H1 (cell line): Measurements from ENCODE around the gene CACNA2D1. TPM values are rescaled to one million over a fixed set of nuclear protein-coding genes. Genes with fewer than 3 reads are reported as not detected.

Experiments
- CTCF ChIA-PET: fragments of 300-600 bp; sonication (Branson Sonifier 250); formaldehyde crosslinking; loops from one replicate; lab custom pipeline; 2021; ENCODE audit not compliant: partially characterized antibody; lab: Charles Lee
- POLR2A ChIA-PET: fragments of 300-600 bp; sonication (Branson Sonifier 250); formaldehyde crosslinking; loops from one replicate; lab custom pipeline; 2021; ENCODE audit warnings: inconsistent platforms; ENCODE audit not compliant: partially characterized antibody; lab: Charles Lee
- DNase-seq, 2 experiments: peaks; one replicate each; pipeline versions ENCODE4 v3.0.0 to v3.0.0-alpha.2; 2010 to 2022; ENCODE audit warnings: low spot score in 2 of 2, low read depth in 1 of 2, mixed read lengths in 1 of 2
- FAIRE-seq: peaks from 2 replicates; lab custom pipeline; 2011; peaks lifted over from hg19 to GRCh38; lab: Jason Lieb, UNC
- H2AFZ ChIP-seq: 2 replicates; pipeline ENCODE4 v1.8.1; 2012; ENCODE audit warnings: low read length, inconsistent platforms
- H2AK5ac ChIP-seq: 2 replicates; pipeline ENCODE4 v1.6.1; 2013; ENCODE audit warnings: low read depth, low read length
- H2BK120ac ChIP-seq: replicated peaks from 2 replicates; pipeline ENCODE3; 2013; ENCODE audit warnings: low read depth, low read length, inconsistent platforms
- H2BK12ac ChIP-seq: 2 replicates; pipeline ENCODE4 v1.6.1; 2013; ENCODE audit warnings: low read depth, low read length
- H2BK15ac ChIP-seq: 2 replicates; pipeline ENCODE4 v1.6.1; 2013; ENCODE audit warnings: low read length
- H2BK20ac ChIP-seq: 2 replicates; pipeline ENCODE4 v1.6.1; 2013; ENCODE audit warnings: low read length
- H2BK5ac ChIP-seq: 2 replicates; pipeline ENCODE4 v1.6.1; 2013; ENCODE audit warnings: low read depth, low read length
- H3K14ac ChIP-seq: 2 replicates; pipeline ENCODE4 v1.6.1; 2013; ENCODE audit warnings: inconsistent platforms; ENCODE audit not compliant: insufficient read length
- H3K18ac ChIP-seq: 2 replicates; pipeline ENCODE4 v1.6.1; 2013; ENCODE audit warnings: low read length; ENCODE audit errors: extremely low read depth
- H3K23ac ChIP-seq: 2 replicates; pipeline ENCODE4 v1.6.1; 2013; ENCODE audit warnings: inconsistent platforms; ENCODE audit not compliant: insufficient read length
- H3K23me2 ChIP-seq: 2 replicates; pipeline ENCODE4 v1.6.1; 2013; ENCODE audit warnings: low read depth, low read length
- H3K27ac ChIP-seq: 2 replicates; pipeline ENCODE4 v1.6.1; 2011; ENCODE audit warnings: low read depth, low read length, inconsistent platforms
- H3K27me3 ChIP-seq, 4 experiments: replicated peaks in 1 of 4; 1 replicate in 1 of 4; 2 replicates in 3 of 4; pipeline versions ENCODE4 v1.6.1 to v1.8.1; 2011 to 2013; ENCODE audit warnings: low read length in 3 of 4, mild to moderate bottlenecking in 3 of 4, inconsistent platforms in 2 of 4, mixed read lengths in 2 of 4, moderate library complexity in 1 of 4; ENCODE audit not compliant: control insufficient read depth in 3 of 4, insufficient read depth in 3 of 4; ENCODE audit errors: extremely low read depth in 1 of 4
- H3K36me3 ChIP-seq, 4 experiments: 2 replicates each; pipeline versions ENCODE4 v1.6.1 to v1.8.1; 2011 to 2013; ENCODE audit warnings: mild to moderate bottlenecking in 4 of 4, low read length in 3 of 4, moderate library complexity in 2 of 4, control low read depth in 1 of 4, inconsistent platforms in 1 of 4; ENCODE audit not compliant: insufficient read depth in 4 of 4, control insufficient read depth in 2 of 4
- H3K4ac ChIP-seq: replicated peaks from 2 replicates; pipeline ENCODE3; 2013; ENCODE audit warnings: low read length, low read depth, mixed read lengths, inconsistent platforms; ENCODE audit not compliant: insufficient read length
- H3K4me1 ChIP-seq, 4 experiments: replicated peaks in 1 of 4; 1 replicate in 1 of 4; 2 replicates in 3 of 4; pipeline versions ENCODE4 v1.6.1 to v1.8.1; 2011 to 2013; ENCODE audit warnings: low read length in 3 of 4, inconsistent platforms in 2 of 4, mixed read lengths in 1 of 4; ENCODE audit not compliant: insufficient read depth in 4 of 4, control insufficient read depth in 3 of 4
- H3K4me2 ChIP-seq, 2 experiments: 2 replicates each; pipeline versions ENCODE4 v1.6.1 to v1.8.1; 2011 to 2013; ENCODE audit warnings: low read depth in 2 of 2, low read length in 2 of 2, control low read depth in 1 of 2, inconsistent platforms in 1 of 2, mild to moderate bottlenecking in 1 of 2; ENCODE audit not compliant: insufficient read depth in 1 of 2
- H3K4me3 ChIP-seq, 4 experiments: fragments of 200-600, 300-600 bp in 1 of 4; sonication (generic), shearing (Covaris generic), sonication (Bioruptor Twin) in 1 of 4; 2 replicates each; pipeline versions ENCODE4 v1.5.1 to v1.8.1; 2011 to 2016; ENCODE audit warnings: low read length in 4 of 4, low read depth in 3 of 4, control low read depth in 2 of 4, inconsistent platforms in 2 of 4, mild to moderate bottlenecking in 2 of 4, mixed read lengths in 1 of 4, moderate library complexity in 1 of 4; ENCODE audit not compliant: insufficient read depth in 2 of 4; ENCODE audit errors: extremely low read depth in 1 of 4
- H3K56ac ChIP-seq: replicated peaks from 2 replicates; pipeline ENCODE3; 2013; ENCODE audit warnings: low read depth, mild to moderate bottlenecking, mixed read lengths, low read length, inconsistent platforms; ENCODE audit not compliant: insufficient read length
- H3K79me1 ChIP-seq: 2 replicates; pipeline ENCODE4 v1.6.1; 2013; ENCODE audit warnings: low read depth, low read length, control low read depth
- H3K79me2 ChIP-seq, 2 experiments: 2 replicates each; pipeline versions ENCODE4 v1.6.1 to v1.8.1; 2012 to 2013; ENCODE audit warnings: low read length in 2 of 2, mild to moderate bottlenecking in 2 of 2, inconsistent platforms in 1 of 2; ENCODE audit not compliant: insufficient read depth in 2 of 2, control insufficient read depth in 1 of 2
- H3K9ac ChIP-seq, 4 experiments: replicated peaks in 1 of 4; 1 replicate in 1 of 4; 2 replicates in 3 of 4; pipeline versions ENCODE4 v1.6.1 to v1.8.1; 2011 to 2013; ENCODE audit warnings: low read depth in 3 of 4, low read length in 3 of 4, control low read depth in 2 of 4, mild to moderate bottlenecking in 2 of 4, moderate library complexity in 2 of 4, inconsistent platforms in 1 of 4; ENCODE audit errors: extremely low read depth in 1 of 4
- H3K9me3 ChIP-seq, 2 experiments: 2 replicates each; pipeline versions ENCODE4 v1.6.1 to v1.8.1; 2012 to 2013; ENCODE audit warnings: mild to moderate bottlenecking in 2 of 2, moderate library complexity in 2 of 2, control low read depth in 1 of 2, inconsistent platforms in 1 of 2, low read depth in 1 of 2, low read length in 1 of 2, mixed read lengths in 1 of 2; ENCODE audit not compliant: insufficient read depth in 2 of 2
- H4K20me1 ChIP-seq, 2 experiments: replicated peaks in 1 of 2; 2 replicates each; pipeline versions ENCODE3 to v1.8.1; 2011 to 2013; ENCODE audit warnings: inconsistent platforms in 2 of 2, low read length in 2 of 2, mild to moderate bottlenecking in 1 of 2; ENCODE audit not compliant: insufficient read depth in 2 of 2, control insufficient read depth in 1 of 2
- H4K5ac ChIP-seq: 2 replicates; pipeline ENCODE4 v1.6.1; 2013; ENCODE audit warnings: low read length, low read depth, mixed read lengths, inconsistent platforms; ENCODE audit not compliant: insufficient read length
- H4K8ac ChIP-seq: 2 replicates; pipeline ENCODE4 v1.8.0; 2013; ENCODE audit warnings: mild to moderate bottlenecking, moderate library complexity, low read length, inconsistent platforms; ENCODE audit not compliant: insufficient read depth; ENCODE audit errors: extremely low read depth
- H4K91ac ChIP-seq: replicated peaks from 2 replicates; pipeline ENCODE3; 2013; ENCODE audit warnings: low read length, mixed read lengths, inconsistent platforms; ENCODE audit not compliant: insufficient read length
- BACH1 ChIP-seq: IDR thresholded peaks from 2 replicates; pipeline ENCODE4 v1.6.1; 2012; ENCODE audit warnings: low read length, improper control_type of control experiment
- CHD2 ChIP-seq: IDR thresholded peaks from 2 replicates; pipeline ENCODE4 v1.6.1; 2012; ENCODE audit warnings: low read length, improper control_type of control experiment
- EP300 ChIP-seq, 2 experiments: IDR thresholded peaks; 1 replicate in 1 of 2; 2 replicates in 1 of 2; pipeline ENCODE4 v1.6.1; 2011 to 2012; ENCODE audit warnings: low read depth in 2 of 2, low read length in 2 of 2, mild to moderate bottlenecking in 2 of 2, borderline replicate concordance in 1 of 2, inconsistent platforms in 1 of 2, moderate library complexity in 1 of 2
- MAFK ChIP-seq: IDR thresholded peaks from 2 replicates; pipeline ENCODE4 v1.6.1; 2012; ENCODE audit warnings: low read depth, mild to moderate bottlenecking, improper control_type of control experiment, low read length
- POLR2A ChIP-seq, 2 experiments: IDR thresholded peaks; 1 replicate in 1 of 2; 2 replicates in 1 of 2; pipeline ENCODE4 v1.6.1; 2011; ENCODE audit warnings: low read depth in 2 of 2, low read length in 2 of 2, mild to moderate bottlenecking in 2 of 2; ENCODE audit errors: control extremely low read depth in 1 of 2
- POU5F1 ChIP-seq: IDR thresholded peaks from 2 replicates; pipeline ENCODE4 v1.6.1; 2011; ENCODE audit warnings: low read depth, mild to moderate bottlenecking, low read length, moderate library complexity
- RFX5 ChIP-seq: IDR thresholded peaks from 2 replicates; pipeline ENCODE4 v1.6.1; 2011; ENCODE audit warnings: low read depth, low read length, improper control_type of control experiment, borderline replicate concordance
- RNF2 ChIP-seq: fragments of 200-900, 300-1000 bp; sonication (generic); IDR thresholded peaks from 2 replicates; pipeline ENCODE4 v1.7.1; 2016; ENCODE audit warnings: borderline replicate concordance, low read depth, mild to moderate bottlenecking, antibody characterized with exemption, low read length; ENCODE audit not compliant: poor library complexity, severe bottlenecking; ENCODE audit errors: missing control alignments
- SP4 ChIP-seq: IDR thresholded peaks from 2 replicates; pipeline ENCODE4 v1.6.1; 2012; ENCODE audit warnings: low read length, inconsistent platforms
- TCF12 ChIP-seq: IDR thresholded peaks from 2 replicates; pipeline ENCODE4 v1.6.1; 2011; ENCODE audit warnings: low read depth, mild to moderate bottlenecking, low read length
- ZNF274 ChIP-seq: IDR thresholded peaks from 2 replicates; pipeline ENCODE4 v1.7.0; 2012; ENCODE audit warnings: low read length, borderline replicate concordance; ENCODE audit errors: extremely low read depth
- WGBS, 2 experiments: shearing (Covaris generic) in 1 of 2; methylation state at CpG; one replicate each; pipeline versions ENCODE4 v1.1.6 to v1.1.7; 2013 to 2015; ENCODE audit warnings: low lambda C conversion rate in 2 of 2, mixed read lengths in 2 of 2, inconsistent platforms in 1 of 2, low coverage in 1 of 2, missing lambda C conversion rate in 1 of 2; ENCODE audit not compliant: insufficient replicate concordance in 2 of 2, insufficient coverage in 1 of 2, insufficient read length in 1 of 2; ENCODE audit errors: extremely low coverage in 1 of 2, missing lambda C conversion rate in 1 of 2; 5-methylcytosine and 5-hydroxymethylcytosine counted together
- polyA plus RNA-seq, 7 experiments: library from polyadenylated mRNA; depleted of rRNA in 3 of 7; stranded (reverse) in 5 of 7; unstranded in 2 of 7; fragments of >200 nt in 5 of 7; fragments of 200-250 nt in 2 of 7; gene quantifications; 1 replicate in 5 of 7; 2 replicates in 1 of 7; 4 replicates in 1 of 7; pipeline versions ENCODE4 v1.2.1 to v1.2.3, GENCODE V29; 2011 to 2013; ENCODE audit warnings: missing spikeins in 2 of 7, mixed read lengths in 2 of 7
- total RNA-seq: library from RNA; stranded (reverse); fragmentation: NEBNext Ultra II Directional; extraction: Animal tissue kit (Norgen Biotek cat#: 25700); gene quantifications from 2 replicates; pipeline ENCODE4 v1.2.1, GENCODE V29; 2021
- TF ChIP-seq, protein P1 (sequence below): IDR thresholded peaks from 2 replicates; pipeline ENCODE4 v1.6.1; 2012; ENCODE audit warnings: inconsistent platforms
- TF ChIP-seq, protein P2 (sequence below): IDR thresholded peaks from 2 replicates; pipeline ENCODE4 v1.6.1; 2012; ENCODE audit warnings: low read length, inconsistent platforms

The CACNA2D1 gene
- total and polyA plus RNA-seq, 2 of the 8 experiments (the other 6 are each of a cell fraction or from before 2014, with no cell fraction given): 4.3 to 27.3 TPM

DNA sequence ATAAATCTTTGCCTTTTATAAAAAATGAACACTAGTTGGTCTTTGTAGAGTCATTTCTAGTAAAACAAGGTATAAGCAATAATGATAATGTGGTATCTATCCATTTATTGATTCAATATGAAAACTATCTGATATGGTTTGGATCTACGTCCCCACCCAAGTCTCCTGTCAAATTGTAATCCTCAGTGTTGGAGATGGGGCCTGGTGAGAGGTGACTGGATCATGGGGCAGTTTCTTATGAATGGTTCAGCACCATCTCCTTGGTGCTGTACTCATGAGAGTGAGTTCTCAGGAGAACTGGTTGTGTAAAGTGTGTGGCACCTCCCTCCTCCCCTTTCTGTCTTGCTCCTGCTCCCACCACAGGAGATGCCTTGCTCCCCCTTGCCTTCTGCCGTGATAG, 288.8 kb downstream of the CACNA2D1 start:
- peaks cover 0 to 2% (median 0%) of the 10 kb centered on the region in 4 experiments; a peak in 1 of 7 replicates for H3K4me1 ChIP-seq
- no peaks in the 10 kb centered on the region for H3K79me1 ChIP-seq
- no peak overlapping the region for H2AK5ac ChIP-seq
- no peak overlapping the region for H3K4me2 ChIP-seq
- no peak overlapping the region for H3K27ac ChIP-seq
- H3K9me3 ChIP-seq: no peaks in the 10 kb centered on the region
- no peak overlapping the region for H3K4me3 ChIP-seq
- H4K91ac ChIP-seq: no peak overlapping the region
- no peak overlapping the region for H3K14ac ChIP-seq
- no peak overlapping the region for H3K9ac ChIP-seq
- H2BK120ac ChIP-seq: no peak overlapping the region
- H3K79me2 ChIP-seq: no peaks in the 10 kb centered on the region
- DNase-seq (no peak), FAIRE-seq (no peak)
- H3K18ac ChIP-seq: no peak overlapping the region
- H2AFZ ChIP-seq: no peak overlapping the region
- H3K23me2 ChIP-seq: no peaks in the 10 kb centered on the region
- no peak overlapping the region for H4K5ac ChIP-seq
- ChIA-PET POLR2A (no interaction called here), CTCF (no interaction called here)
- H2BK15ac ChIP-seq: no peak overlapping the region
- no peaks in the 10 kb centered on the region for H4K20me1 ChIP-seq
- no peak overlapping the region for H2BK20ac ChIP-seq
- H4K8ac ChIP-seq: no peak overlapping the region
- H2BK5ac ChIP-seq: no peak overlapping the region
- no peak overlapping the region for H3K23ac ChIP-seq
- H3K36me3 ChIP-seq: no peaks in the 10 kb centered on the region
- H2BK12ac ChIP-seq: peak overlapping the region; percentile 96; the same call in 1 of the 2 replicates
- 86% methylated on average over 2 of the region's 2 CpGs; no CpG with 5 or more reads in 1 of the 2 experiments for WGBS, 2 experiments
- H3K4ac ChIP-seq: no peak overlapping the region
- H3K56ac ChIP-seq: no peak overlapping the region
- H3K27me3 ChIP-seq: no peaks in the 10 kb centered on the region; a peak in 2 of 7 replicates
- TF ChIP-seq BACH1: no peak
- TF ChIP-seq RNF2: no peak
- TF ChIP-seq POU5F1: no peak
- no peak for TF ChIP-seq MAFK
- no peak for TF ChIP-seq POLR2A (IDR thresholded peaks at IDR 0.05; ENCODE audit: control extremely low read depth in 1 of 2, low read depth in 2 of 2, low read length in 2 of 2)
- TF ChIP-seq CHD2: no peak
- no peak for TF ChIP-seq SP4
- TF ChIP-seq, protein P1, sequence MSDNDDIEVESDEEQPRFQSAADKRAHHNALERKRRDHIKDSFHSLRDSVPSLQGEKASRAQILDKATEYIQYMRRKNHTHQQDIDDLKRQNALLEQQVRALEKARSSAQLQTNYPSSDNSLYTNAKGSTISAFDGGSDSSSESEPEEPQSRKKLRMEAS: no peak
- TF ChIP-seq RFX5: no peak
- no peak for TF ChIP-seq EP300 (IDR thresholded peaks at IDR 0.05; ENCODE audit: borderline replicate concordance in 1 of 2, low read depth in 2 of 2, low read length in 2 of 2)
- TF ChIP-seq TCF12: no peak
- TF ChIP-seq, protein P2, sequence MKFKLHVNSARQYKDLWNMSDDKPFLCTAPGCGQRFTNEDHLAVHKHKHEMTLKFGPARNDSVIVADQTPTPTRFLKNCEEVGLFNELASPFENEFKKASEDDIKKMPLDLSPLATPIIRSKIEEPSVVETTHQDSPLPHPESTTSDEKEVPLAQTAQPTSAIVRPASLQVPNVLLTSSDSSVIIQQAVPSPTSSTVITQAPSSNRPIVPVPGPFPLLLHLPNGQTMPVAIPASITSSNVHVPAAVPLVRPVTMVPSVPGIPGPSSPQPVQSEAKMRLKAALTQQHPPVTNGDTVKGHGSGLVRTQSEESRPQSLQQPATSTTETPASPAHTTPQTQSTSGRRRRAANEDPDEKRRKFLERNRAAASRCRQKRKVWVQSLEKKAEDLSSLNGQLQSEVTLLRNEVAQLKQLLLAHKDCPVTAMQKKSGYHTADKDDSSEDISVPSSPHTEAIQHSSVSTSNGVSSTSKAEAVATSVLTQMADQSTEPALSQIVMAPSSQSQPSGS: no peak
- no peak for TF ChIP-seq ZNF274
